NCI-H2081 (cell line): ENCODE data around the gene CHTOP.
"Not testable (repeated sequence)": the region's sequence is repeated elsewhere in the genome, so short reads cannot be mapped to it uniquely, and the experiment has no call there.

Source experiments
- DNase-seq, 2 experiments: peaks; one replicate each; lab custom pipeline; 2025; lab: John Stamatoyannopoulos, UW

Gene CHTOP

DNA sequence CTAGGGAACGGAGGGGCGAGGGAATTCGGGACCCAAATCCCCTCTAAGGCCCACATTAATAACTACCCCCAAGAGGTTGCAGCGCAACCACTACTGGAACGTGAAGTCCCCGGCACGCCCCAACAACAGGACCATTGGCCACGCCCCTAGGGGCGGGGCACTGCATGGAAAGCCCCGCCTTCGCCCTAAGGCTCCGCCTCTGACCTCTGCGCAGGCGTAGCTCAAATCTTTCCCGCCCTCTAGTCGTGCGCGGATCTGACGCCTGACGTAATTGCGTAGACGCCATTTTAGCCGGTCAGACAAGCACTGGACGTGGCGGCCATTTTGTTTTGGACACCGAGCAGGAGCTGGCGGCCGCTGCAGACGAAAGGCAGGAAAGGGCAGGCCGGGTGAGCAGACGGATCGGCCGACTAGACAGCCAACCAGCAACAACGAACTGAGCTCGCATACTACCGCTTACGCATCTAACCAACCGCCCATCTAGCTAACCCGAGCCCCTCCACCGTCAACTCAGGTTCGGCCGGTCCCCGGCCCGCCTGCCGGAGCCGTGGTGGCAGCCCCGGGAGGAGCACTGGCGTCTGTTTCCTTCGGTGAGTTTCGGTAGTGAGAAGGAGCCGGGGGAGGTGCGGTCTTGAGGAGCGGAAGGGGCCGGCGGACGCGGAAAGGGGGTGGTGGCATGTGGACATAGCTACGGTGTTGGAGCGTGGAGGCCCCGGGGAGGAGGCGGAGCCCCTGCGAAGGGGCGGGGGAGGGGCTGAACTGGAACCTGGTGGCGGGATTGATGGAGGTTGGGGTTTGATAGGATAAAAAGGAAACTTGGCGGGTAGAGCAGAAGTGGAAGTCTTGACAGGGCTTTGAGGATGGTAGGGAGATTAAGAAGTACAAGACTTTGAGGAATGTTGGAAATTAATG is at the start of gene CHTOP:
CHTOP (plus strand) TSS at position 313 of the 912 bp plus-strand sequence. CDS start 2,523 bp downstream, outside the sequence.
- DNase-seq, result peak; percentile 99

- DNase-seq, result no peak
Observed at GRCh38 chr1:153585006-153585405, 48.9 kb upstream of the CHTOP start.

GRCh38 chr1:153586347-153586746 is 47.5 kb upstream of the CHTOP start:
- no peak for DNase-seq

DNA sequence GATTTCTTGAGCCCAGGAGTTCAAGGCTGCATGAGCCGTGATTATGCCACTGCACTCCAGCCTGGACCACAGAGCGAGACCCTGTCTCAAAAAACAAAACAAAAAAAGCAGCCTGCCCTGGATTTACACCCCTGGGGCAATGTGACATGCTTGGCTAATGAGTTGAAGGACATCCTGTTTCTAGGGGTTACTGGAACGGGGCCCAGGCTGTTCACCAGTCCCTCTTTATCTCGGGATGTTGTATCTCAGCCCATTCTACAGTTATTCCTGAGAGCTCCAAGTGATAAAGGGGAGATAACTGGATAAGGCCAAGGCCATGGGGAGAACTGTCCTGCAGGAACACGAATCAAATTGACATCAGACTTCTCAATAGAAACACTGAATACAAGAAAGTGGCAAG is 46.6 kb upstream of the CHTOP start:
- DNase-seq, result no peak

- DNase-seq, result not testable (repeated sequence)
Observed at GRCh38 chr1:153588033-153588432, 45.8 kb upstream of the CHTOP start.

DNA sequence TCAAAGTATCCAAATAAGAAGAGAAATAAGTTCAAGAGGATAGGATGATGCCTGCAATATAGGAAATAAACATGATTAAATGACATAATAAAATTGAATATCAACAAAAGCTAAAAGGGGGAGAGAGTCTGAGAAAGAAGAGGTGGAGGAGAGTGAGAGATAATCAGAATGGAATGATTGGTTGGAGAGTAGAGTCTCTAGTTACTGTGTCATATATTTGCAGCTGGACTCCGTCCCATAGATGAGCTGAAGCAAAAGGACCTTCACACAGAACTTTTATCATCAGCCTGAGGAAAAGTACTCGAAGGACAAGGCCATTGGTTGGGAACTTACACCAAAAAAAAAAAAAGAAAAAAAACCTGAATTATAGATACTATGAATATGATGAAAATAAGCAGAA is 45.4 kb upstream of the CHTOP start:
- DNase-seq, result no peak

GRCh38 chr1:153592748-153593147 is 41.1 kb upstream of the CHTOP start:
- DNase-seq, result no peak

DNA sequence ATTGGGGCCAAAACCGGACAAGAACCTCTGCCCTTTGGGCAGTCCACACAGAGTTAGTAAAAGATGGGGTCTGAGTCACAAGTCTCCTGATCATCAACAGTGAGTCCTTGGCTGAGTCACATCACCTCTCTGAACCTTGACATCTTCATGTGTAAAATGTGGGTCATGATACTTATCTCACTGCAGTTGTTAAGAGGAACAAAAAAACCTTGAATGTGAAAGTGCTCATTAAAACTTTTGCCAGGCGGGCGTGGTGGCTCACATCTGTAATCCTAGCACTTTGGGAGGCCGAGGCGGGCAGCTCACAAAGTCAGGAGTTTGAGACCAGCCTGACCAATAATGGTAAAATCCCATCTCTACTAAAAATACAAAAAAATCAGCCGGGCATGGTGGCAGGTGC is 36.7 kb upstream of the CHTOP start:
- no peak for DNase-seq

GRCh38 chr1:153598309-153599172 is 35.3 kb upstream of the CHTOP start:
- DNase-seq, result peak; percentile 53 to 75

- DNase-seq, result no peak
Observed at GRCh38 chr1:153599847-153600246, 34.0 kb upstream of the CHTOP start.

DNA sequence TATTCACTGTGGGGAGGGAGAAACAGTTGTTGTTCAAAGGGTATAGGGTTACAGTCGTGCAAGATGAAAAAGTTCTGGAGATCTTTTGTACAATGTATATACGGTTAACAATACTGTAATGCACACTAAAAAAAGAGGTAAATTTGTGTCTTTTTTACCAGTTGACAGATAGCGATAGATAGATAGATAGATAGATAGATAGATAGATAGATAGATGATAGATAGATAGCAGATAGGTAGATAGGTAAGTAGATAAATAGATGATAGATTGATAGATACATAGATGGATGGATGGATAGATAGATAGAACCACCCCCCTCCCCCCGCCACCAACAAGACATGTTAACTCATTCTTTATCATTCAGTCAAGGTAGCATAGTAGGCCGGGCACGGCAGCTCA is 31.1 kb upstream of the CHTOP start:
- no peak for DNase-seq

GRCh38 chr1:153606194-153606593 is 27.7 kb upstream of the CHTOP start:
- no peak for DNase-seq

- no peak for DNase-seq
Observed at GRCh38 chr1:153607381-153607780, 26.5 kb upstream of the CHTOP start.

- no peak for DNase-seq
Observed at GRCh38 chr1:153608089-153608682, 25.7 kb upstream of the CHTOP start.

- no peak for DNase-seq
Observed at GRCh38 chr1:153608742-153609584, 24.9 kb upstream of the CHTOP start.

GRCh38 chr1:153609585-153609907 is 24.3 kb upstream of the CHTOP start:
- DNase-seq, result no peak

DNA sequence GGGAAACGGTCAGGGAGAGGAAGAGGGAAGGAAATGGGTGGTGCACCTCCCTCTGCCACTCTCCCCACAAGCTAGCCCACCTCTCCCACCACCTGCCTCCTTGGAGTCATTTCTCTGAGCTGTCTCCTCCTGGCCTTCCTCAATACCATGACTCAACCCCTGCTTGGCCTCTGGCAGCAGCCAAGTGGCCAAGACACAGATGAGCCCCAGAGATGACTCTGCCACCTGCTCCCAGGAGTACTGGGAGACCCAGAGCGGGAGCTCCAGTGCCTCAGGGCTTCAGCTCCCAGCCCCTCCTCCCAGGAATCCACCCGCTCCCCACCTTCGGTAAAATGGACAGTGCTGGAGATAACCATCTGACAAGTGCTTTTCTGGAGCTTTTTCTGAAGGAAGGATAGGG is 23.5 kb upstream of the CHTOP start:
- no peak for DNase-seq

DNA sequence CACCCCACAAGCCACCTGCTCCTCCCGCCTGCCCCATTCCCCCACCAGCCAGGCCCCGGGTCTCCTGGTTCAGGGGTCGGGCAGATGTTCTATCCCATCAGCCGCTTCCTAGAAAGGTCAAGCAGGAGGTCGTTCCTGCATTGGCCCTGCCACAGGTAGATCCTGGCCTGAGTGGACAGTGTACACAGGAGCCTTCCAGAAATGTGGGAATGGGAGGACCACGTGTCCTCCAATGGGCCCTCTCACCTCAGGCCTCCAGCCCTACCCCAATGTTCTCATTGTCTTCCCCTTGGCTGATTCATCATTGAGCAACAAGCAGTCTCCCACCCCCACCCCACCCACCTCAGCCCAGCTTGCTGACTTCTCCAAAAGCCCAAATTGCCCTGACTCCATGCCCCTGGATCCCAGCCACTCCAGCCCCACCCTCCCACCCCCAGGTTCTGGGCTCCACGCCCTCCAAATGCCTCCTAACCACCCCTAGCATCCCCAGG is 23.0 kb upstream of the CHTOP start:
- DNase-seq, result no peak

- DNase-seq, result no peak
Observed at GRCh38 chr1:153611356-153611755, 22.5 kb upstream of the CHTOP start.

DNA sequence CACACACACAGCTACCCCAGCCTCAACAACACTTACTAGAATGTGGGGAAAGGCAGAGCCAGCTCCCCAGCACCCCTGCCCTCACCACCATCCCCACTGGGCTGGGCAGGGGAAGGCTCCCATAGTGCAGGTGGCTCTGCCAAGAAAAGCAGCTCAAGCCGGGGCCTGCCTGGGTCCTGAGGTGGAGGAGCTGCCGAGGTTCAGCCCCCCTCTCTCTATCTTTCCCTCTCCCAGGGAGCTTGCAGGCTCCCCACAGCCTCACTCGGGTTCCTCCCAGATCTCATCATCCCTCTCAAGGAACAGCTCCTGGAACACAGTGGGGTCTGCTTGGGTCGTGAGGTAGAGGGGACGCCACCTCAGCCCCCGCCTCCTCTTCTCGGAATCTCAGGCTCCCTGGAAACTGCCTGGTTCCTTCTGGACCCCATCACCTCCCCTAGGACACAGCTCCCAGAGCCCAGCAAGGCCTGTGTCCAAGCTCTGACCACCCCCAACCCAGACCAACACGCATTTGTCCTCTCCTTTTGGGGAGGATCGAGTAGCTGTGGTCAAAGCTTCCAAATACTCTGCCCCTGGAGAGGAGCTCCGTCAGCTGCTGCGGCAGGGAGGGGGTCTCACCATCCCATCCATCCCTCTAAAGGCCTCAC is 21.6 kb upstream of the CHTOP start:
- DNase-seq, result no peak

- no peak for DNase-seq
Observed at GRCh38 chr1:153612755-153613331, 21.0 kb upstream of the CHTOP start, which contains the start of gene S100A16. TSS of gene S100A16 (minus strand) at chr1:153613137. CDS start at chr1:153608151, 4,986 bp downstream.
